Measurements from ENCODE around the gene WDR45B.

GRCh38 chr17:82668024-82668630, 19.9 kb upstream of the WDR45B start:
- TF ChIP-seq CTCF (IDR thresholded peaks at IDR 0.05; ENCODE audit: poor library complexity) (no peak), EZH2phosphoT487 (IDR thresholded peaks at IDR 0.05; ENCODE audit: low read depth, severe bottlenecking, unreplicated experiment) (no peak)

All from hepatocyte (in vitro differentiated cells).